ENCODE measurements around the gene DHRSX. TPM values are rescaled to one million over a fixed set of nuclear protein-coding genes. Genes with fewer than 3 reads are reported as not detected.
"Not testable (repeated sequence)": the region's sequence is repeated elsewhere in the genome, so short reads cannot be mapped to it uniquely, and the experiment has no call there.

Gene DHRSX
- total and polyA plus RNA-seq, 9 of the 15 experiments (the other 6 are each of a cell fraction or from before 2014, with no cell fraction given) = 0.59 to 11.0 (median 6.2) TPM

GRCh38 chrX:2242326-2242725 lies 258.4 kb downstream of the DHRSX start:
- no peaks in the 10 kb centered on the region for H3K9me3 ChIP-seq (replicated peaks; ENCODE audit: control insufficient read depth, insufficient read depth, low read depth, low read length)
- ATAC-seq (no peak), DNase-seq (ENCODE audit: extremely low read depth in 1 of 4, low spot score in 3 of 4) (no peak), FAIRE-seq (no peak)
- no peaks in the 10 kb centered on the region for H3K9me1 ChIP-seq (ENCODE audit: control insufficient read depth, insufficient read depth, low read length)
- H3K4me3 ChIP-seq = no peak overlapping the region
- no peak overlapping the region for H3K4me2 ChIP-seq (ENCODE audit: insufficient read depth, low read length)
- H2AFZ ChIP-seq (ENCODE audit: low read depth, low read length) = no peak overlapping the region
- H3K36me3 ChIP-seq (ENCODE audit: control insufficient read depth, insufficient read depth, low read length) = no peaks in the 10 kb centered on the region
- TF ChIP-seq FOSL1 (tag; conservative IDR thresholded peaks at IDR 0.05) (no peak), CBX1 (IDR thresholded peaks at IDR 0.05; ENCODE audit: low read depth) (no peak), ZNF165 (CRISPR knock-in tag; IDR thresholded peaks at IDR 0.05; ENCODE audit: borderline replicate concordance) (no peak), FOXJ2 (tag; IDR thresholded peaks at IDR 0.05) (no peak), DACH1 (IDR thresholded peaks at IDR 0.05; ENCODE audit: partially characterized antibody) (no peak), E2F3 (CRISPR knock-in tag; IDR thresholded peaks at IDR 0.05) (no peak), TAF15 (IDR thresholded peaks at IDR 0.05; ENCODE audit: low read depth, low read length) (no peak)
- TF ChIP-seq, protein P1, sequence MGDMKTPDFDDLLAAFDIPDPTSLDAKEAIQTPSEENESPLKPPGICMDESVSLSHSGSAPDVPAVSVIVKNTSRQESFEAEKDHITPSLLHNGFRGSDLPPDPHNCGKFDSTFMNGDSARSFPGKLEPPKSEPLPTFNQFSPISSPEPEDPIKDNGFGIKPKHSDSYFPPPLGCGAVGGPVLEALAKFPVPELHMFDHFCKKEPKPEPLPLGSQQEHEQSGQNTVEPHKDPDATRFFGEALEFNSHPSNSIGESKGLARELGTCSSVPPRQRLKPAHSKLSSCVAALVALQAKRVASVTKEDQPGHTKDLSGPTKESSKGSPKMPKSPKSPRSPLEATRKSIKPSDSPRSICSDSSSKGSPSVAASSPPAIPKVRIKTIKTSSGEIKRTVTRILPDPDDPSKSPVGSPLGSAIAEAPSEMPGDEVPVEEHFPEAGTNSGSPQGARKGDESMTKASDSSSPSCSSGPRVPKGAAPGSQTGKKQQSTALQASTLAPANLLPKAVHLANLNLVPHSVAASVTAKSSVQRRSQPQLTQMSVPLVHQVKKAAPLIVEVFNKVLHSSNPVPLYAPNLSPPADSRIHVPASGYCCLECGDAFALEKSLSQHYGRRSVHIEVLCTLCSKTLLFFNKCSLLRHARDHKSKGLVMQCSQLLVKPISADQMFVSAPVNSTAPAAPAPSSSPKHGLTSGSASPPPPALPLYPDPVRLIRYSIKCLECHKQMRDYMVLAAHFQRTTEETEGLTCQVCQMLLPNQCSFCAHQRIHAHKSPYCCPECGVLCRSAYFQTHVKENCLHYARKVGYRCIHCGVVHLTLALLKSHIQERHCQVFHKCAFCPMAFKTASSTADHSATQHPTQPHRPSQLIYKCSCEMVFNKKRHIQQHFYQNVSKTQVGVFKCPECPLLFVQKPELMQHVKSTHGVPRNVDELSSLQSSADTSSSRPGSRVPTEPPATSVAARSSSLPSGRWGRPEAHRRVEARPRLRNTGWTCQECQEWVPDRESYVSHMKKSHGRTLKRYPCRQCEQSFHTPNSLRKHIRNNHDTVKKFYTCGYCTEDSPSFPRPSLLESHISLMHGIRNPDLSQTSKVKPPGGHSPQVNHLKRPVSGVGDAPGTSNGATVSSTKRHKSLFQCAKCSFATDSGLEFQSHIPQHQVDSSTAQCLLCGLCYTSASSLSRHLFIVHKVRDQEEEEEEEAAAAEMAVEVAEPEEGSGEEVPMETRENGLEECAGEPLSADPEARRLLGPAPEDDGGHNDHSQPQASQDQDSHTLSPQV (IDR thresholded peaks at IDR 0.05) = 0 out of 2 replicates have a peak, but pooled peaks have one; percentile 47
- H3K9ac ChIP-seq (ENCODE audit: insufficient read depth in 1 of 2, low read depth in 2 of 2, low read length in 2 of 2) = no peak overlapping the region
- H4K20me1 ChIP-seq (replicated peaks; ENCODE audit: control insufficient read depth, insufficient read depth, low read length) = no peaks in the 10 kb centered on the region
- no peak overlapping the region for H3K27ac ChIP-seq (ENCODE audit: extremely low read depth, low read depth, low read length)
- WGBS (ENCODE audit: insufficient coverage, low coverage, missing lambda C conversion rate) = 79% methylated on average over 16 of the region's 16 CpGs
- intact Hi-C loops (cut with micrococcal nuclease) (no loop called here), in situ Hi-C loops (cut with MboI) (no loop called here)
- CTCF ChIA-PET (ENCODE audit: low intra/inter-chr PET ratio) = no interaction called here
- no TSS peak for BruUV-seq (replicated peaks)
- POLR2A ChIA-PET = no interaction called here
- H3K4me1 ChIP-seq (replicated peaks in 1 of 2; ENCODE audit: control insufficient read depth in 2 of 2, insufficient read depth in 2 of 2, low read length in 2 of 2) = peaks cover 0 to 5% of the 10 kb centered on the region in 2 experiments; a peak in 2 of 5 replicates
- no peaks in the 10 kb centered on the region for H3K79me2 ChIP-seq (ENCODE audit: control insufficient read depth, insufficient read depth, low read length)
- no peaks in the 10 kb centered on the region for H3K27me3 ChIP-seq (ENCODE audit: control insufficient read depth in 2 of 2, insufficient read depth in 2 of 2, low read length in 2 of 2)

GRCh38 chrX:2241496-2241895 lies 259.3 kb downstream of the DHRSX start:
- intact Hi-C loops (cut with micrococcal nuclease); FAIRE-seq; H4K20me1 ChIP-seq (replicated peaks; ENCODE audit: control insufficient read depth, insufficient read depth, low read length); H2AFZ ChIP-seq (ENCODE audit: low read depth, low read length); CTCF ChIA-PET (ENCODE audit: low intra/inter-chr PET ratio); ATAC-seq; POLR2A ChIA-PET; H3K4me1 ChIP-seq (replicated peaks in 1 of 2; ENCODE audit: control insufficient read depth in 2 of 2, insufficient read depth in 2 of 2, low read length in 2 of 2); H3K9me1 ChIP-seq (ENCODE audit: control insufficient read depth, insufficient read depth, low read length); H3K27me3 ChIP-seq (ENCODE audit: control insufficient read depth in 2 of 2, insufficient read depth in 2 of 2, low read length in 2 of 2); H3K4me3 ChIP-seq; BruUV-seq (replicated peaks); H3K36me3 ChIP-seq (ENCODE audit: control insufficient read depth, insufficient read depth, low read length); DNase-seq (ENCODE audit: extremely low read depth in 1 of 4, low spot score in 3 of 4); H3K9ac ChIP-seq (ENCODE audit: insufficient read depth in 1 of 2, low read depth in 2 of 2, low read length in 2 of 2); H3K79me2 ChIP-seq (ENCODE audit: control insufficient read depth, insufficient read depth, low read length); H3K27ac ChIP-seq (ENCODE audit: extremely low read depth, low read depth, low read length); H3K4me2 ChIP-seq (ENCODE audit: insufficient read depth, low read length); H3K9me3 ChIP-seq (replicated peaks; ENCODE audit: control insufficient read depth, insufficient read depth, low read depth, low read length); in situ Hi-C loops (cut with MboI): not testable (repeated sequence)
- WGBS (ENCODE audit: insufficient coverage, low coverage, missing lambda C conversion rate) = 53% methylated on average over 10 of the region's 13 CpGs
